ENCODE results near the gene HIRIP3. TPM values are rescaled to one million over a fixed set of nuclear protein-coding genes. Genes with fewer than 3 reads are reported as not detected.

The HIRIP3 gene
- total and polyA plus RNA-seq, 2 of the 8 experiments (the other 6 are each of a cell fraction or from before 2014, with no cell fraction given): 11.9 to 18.5 TPM

GRCh38 chr16:29988346-29989075, 6.9 kb downstream of the HIRIP3 start (continued):
- TF ChIP-seq, protein P1, sequence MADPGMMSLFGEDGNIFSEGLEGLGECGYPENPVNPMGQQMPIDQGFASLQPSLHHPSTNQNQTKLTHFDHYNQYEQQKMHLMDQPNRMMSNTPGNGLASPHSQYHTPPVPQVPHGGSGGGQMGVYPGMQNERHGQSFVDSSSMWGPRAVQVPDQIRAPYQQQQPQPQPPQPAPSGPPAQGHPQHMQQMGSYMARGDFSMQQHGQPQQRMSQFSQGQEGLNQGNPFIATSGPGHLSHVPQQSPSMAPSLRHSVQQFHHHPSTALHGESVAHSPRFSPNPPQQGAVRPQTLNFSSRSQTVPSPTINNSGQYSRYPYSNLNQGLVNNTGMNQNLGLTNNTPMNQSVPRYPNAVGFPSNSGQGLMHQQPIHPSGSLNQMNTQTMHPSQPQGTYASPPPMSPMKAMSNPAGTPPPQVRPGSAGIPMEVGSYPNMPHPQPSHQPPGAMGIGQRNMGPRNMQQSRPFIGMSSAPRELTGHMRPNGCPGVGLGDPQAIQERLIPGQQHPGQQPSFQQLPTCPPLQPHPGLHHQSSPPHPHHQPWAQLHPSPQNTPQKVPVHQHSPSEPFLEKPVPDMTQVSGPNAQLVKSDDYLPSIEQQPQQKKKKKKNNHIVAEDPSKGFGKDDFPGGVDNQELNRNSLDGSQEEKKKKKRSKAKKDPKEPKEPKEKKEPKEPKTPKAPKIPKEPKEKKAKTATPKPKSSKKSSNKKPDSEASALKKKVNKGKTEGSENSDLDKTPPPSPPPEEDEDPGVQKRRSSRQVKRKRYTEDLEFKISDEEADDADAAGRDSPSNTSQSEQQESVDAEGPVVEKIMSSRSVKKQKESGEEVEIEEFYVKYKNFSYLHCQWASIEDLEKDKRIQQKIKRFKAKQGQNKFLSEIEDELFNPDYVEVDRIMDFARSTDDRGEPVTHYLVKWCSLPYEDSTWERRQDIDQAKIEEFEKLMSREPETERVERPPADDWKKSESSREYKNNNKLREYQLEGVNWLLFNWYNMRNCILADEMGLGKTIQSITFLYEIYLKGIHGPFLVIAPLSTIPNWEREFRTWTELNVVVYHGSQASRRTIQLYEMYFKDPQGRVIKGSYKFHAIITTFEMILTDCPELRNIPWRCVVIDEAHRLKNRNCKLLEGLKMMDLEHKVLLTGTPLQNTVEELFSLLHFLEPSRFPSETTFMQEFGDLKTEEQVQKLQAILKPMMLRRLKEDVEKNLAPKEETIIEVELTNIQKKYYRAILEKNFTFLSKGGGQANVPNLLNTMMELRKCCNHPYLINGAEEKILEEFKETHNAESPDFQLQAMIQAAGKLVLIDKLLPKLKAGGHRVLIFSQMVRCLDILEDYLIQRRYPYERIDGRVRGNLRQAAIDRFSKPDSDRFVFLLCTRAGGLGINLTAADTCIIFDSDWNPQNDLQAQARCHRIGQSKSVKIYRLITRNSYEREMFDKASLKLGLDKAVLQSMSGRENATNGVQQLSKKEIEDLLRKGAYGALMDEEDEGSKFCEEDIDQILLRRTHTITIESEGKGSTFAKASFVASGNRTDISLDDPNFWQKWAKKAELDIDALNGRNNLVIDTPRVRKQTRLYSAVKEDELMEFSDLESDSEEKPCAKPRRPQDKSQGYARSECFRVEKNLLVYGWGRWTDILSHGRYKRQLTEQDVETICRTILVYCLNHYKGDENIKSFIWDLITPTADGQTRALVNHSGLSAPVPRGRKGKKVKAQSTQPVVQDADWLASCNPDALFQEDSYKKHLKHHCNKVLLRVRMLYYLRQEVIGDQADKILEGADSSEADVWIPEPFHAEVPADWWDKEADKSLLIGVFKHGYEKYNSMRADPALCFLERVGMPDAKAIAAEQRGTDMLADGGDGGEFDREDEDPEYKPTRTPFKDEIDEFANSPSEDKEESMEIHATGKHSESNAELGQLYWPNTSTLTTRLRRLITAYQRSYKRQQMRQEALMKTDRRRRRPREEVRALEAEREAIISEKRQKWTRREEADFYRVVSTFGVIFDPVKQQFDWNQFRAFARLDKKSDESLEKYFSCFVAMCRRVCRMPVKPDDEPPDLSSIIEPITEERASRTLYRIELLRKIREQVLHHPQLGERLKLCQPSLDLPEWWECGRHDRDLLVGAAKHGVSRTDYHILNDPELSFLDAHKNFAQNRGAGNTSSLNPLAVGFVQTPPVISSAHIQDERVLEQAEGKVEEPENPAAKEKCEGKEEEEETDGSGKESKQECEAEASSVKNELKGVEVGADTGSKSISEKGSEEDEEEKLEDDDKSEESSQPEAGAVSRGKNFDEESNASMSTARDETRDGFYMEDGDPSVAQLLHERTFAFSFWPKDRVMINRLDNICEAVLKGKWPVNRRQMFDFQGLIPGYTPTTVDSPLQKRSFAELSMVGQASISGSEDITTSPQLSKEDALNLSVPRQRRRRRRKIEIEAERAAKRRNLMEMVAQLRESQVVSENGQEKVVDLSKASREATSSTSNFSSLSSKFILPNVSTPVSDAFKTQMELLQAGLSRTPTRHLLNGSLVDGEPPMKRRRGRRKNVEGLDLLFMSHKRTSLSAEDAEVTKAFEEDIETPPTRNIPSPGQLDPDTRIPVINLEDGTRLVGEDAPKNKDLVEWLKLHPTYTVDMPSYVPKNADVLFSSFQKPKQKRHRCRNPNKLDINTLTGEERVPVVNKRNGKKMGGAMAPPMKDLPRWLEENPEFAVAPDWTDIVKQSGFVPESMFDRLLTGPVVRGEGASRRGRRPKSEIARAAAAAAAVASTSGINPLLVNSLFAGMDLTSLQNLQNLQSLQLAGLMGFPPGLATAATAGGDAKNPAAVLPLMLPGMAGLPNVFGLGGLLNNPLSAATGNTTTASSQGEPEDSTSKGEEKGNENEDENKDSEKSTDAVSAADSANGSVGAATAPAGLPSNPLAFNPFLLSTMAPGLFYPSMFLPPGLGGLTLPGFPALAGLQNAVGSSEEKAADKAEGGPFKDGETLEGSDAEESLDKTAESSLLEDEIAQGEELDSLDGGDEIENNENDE (IDR thresholded peaks at IDR 0.05; ENCODE audit: insufficient replicate concordance, low read length): no peak
